GM18909 (cell line): ENCODE measurements around the gene LRRC36.

ENCODE experiments used
- ATAC-seq: cut with Tn5 transposase; IDR thresholded peaks from one replicate; pipeline ENCODE4 v1.9.1; 2021; ENCODE audit warnings: mild to moderate bottlenecking; ENCODE audit not compliant: unreplicated experiment, poor library complexity

LRRC36 gene

GRCh38 chr16:67294171-67294757 is 32.4 kb upstream of the LRRC36 start:
- no peak for ATAC-seq

GRCh38 chr16:67294938-67295361 is 31.7 kb upstream of the LRRC36 start:
- no peak for ATAC-seq

GRCh38 chr16:67296420-67296819 is 30.2 kb upstream of the LRRC36 start:
- ATAC-seq, result no peak

GRCh38 chr16:67298277-67298676 is 28.3 kb upstream of the LRRC36 start:
- no peak for ATAC-seq

GRCh38 chr16:67299269-67299668 is 27.3 kb upstream of the LRRC36 start:
- ATAC-seq, result no peak

- no peak for ATAC-seq
These were observed 25.4 kb upstream of the LRRC36 start for GRCh38 chr16:67301080-67301782.

- no peak for ATAC-seq
These were observed 24.5 kb upstream of the LRRC36 start for GRCh38 chr16:67302076-67302475.

- ATAC-seq, result no peak
These were observed 23.6 kb upstream of the LRRC36 start for GRCh38 chr16:67302970-67303369.

- no peak for ATAC-seq
These were observed 22.6 kb upstream of the LRRC36 start for GRCh38 chr16:67304020-67304419.

- ATAC-seq, result no peak
These were observed 21.2 kb upstream of the LRRC36 start for GRCh38 chr16:67305216-67306071.

- ATAC-seq, result no peak
These were observed 16.1 kb upstream of the LRRC36 start for GRCh38 chr16:67310561-67310960.

- peak; percentile 82 for ATAC-seq
These were observed 14.8 kb upstream of the LRRC36 start for GRCh38 chr16:67311607-67312488.

- no peak for ATAC-seq
These were observed 13.9 kb upstream of the LRRC36 start for GRCh38 chr16:67312719-67313118.

GRCh38 chr16:67317853-67318252 is 8.8 kb upstream of the LRRC36 start:
- ATAC-seq, result no peak

- ATAC-seq, result no peak
These were observed 522 bp upstream of the LRRC36 start for GRCh38 chr16:67326115-67326471.

GRCh38 chr16:67327743-67328142 is 1.1 kb downstream of the LRRC36 start:
- ATAC-seq, result no peak

- ATAC-seq, result no peak
These were observed 3.3 kb downstream of the LRRC36 start for GRCh38 chr16:67329901-67330300.

GRCh38 chr16:67333315-67333714 is 6.7 kb downstream of the LRRC36 start:
- ATAC-seq, result no peak

- ATAC-seq, result no peak
These were observed 9.5 kb downstream of the LRRC36 start for GRCh38 chr16:67336116-67336515.

GRCh38 chr16:67336648-67337047 is 10.0 kb downstream of the LRRC36 start:
- no peak for ATAC-seq
